ENCODE measurements around the gene BBS9. TPM values are rescaled to one million over a fixed set of nuclear protein-coding genes. Genes with fewer than 3 reads are reported as not detected.

BBS9 gene
- total and polyA plus RNA-seq, 4 donors, result 2.3 to 9.5 (median 4.5) TPM

DNA sequence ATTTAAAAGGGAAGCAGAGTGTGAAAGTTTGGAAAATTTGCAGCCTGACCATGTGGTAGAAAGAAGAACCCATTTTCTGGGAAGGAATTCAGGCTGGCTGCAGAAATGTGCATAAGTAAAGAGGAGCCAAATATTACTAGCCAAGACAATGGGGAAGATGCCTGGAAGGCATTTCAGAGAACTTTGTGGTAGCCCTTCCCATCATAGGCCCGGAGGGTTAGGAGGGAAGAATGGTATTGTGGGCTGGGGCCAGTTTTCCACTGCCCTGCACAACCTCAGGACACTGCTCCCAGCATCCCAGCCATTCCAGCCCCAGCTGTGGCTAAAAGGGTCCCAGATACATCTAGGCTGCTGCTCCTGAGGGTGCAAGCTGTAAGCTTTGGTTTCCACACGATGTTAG lies 497.5 kb downstream of the BBS9 start:
- H3K4me1 ChIP-seq (ENCODE audit: control insufficient read depth in 4 of 4, insufficient read depth in 4 of 4, low read length in 3 of 4), result no peaks in the 10 kb centered on the region
- WGBS, result 93% methylated on average over 2 of the region's 2 CpGs
- H3K9me3 ChIP-seq (ENCODE audit: control insufficient read depth in 4 of 4, low read length in 3 of 4), result no peaks in the 10 kb centered on the region
- no peaks in the 10 kb centered on the region for H3K36me3 ChIP-seq (ENCODE audit: control insufficient read depth in 4 of 4, insufficient read depth in 3 of 4, low read depth in 1 of 4, low read length in 3 of 4)
- TF ChIP-seq, protein P1, sequence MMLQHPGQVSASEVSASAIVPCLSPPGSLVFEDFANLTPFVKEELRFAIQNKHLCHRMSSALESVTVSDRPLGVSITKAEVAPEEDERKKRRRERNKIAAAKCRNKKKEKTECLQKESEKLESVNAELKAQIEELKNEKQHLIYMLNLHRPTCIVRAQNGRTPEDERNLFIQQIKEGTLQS (IDR thresholded peaks at IDR 0.05), result no peak
- TF ChIP-seq GABPA (IDR thresholded peaks at IDR 0.05 in 1 of 2, conservative IDR thresholded peaks at IDR 0.05 in 1 of 2) (no peak), RXRA (IDR thresholded peaks at IDR 0.05) (no peak), RAD21 (IDR thresholded peaks at IDR 0.05) (no peak), JUND (IDR thresholded peaks at IDR 0.05) (no peak), YY1 (IDR thresholded peaks at IDR 0.05) (no peak)
- TF ChIP-seq, protein P2, sequence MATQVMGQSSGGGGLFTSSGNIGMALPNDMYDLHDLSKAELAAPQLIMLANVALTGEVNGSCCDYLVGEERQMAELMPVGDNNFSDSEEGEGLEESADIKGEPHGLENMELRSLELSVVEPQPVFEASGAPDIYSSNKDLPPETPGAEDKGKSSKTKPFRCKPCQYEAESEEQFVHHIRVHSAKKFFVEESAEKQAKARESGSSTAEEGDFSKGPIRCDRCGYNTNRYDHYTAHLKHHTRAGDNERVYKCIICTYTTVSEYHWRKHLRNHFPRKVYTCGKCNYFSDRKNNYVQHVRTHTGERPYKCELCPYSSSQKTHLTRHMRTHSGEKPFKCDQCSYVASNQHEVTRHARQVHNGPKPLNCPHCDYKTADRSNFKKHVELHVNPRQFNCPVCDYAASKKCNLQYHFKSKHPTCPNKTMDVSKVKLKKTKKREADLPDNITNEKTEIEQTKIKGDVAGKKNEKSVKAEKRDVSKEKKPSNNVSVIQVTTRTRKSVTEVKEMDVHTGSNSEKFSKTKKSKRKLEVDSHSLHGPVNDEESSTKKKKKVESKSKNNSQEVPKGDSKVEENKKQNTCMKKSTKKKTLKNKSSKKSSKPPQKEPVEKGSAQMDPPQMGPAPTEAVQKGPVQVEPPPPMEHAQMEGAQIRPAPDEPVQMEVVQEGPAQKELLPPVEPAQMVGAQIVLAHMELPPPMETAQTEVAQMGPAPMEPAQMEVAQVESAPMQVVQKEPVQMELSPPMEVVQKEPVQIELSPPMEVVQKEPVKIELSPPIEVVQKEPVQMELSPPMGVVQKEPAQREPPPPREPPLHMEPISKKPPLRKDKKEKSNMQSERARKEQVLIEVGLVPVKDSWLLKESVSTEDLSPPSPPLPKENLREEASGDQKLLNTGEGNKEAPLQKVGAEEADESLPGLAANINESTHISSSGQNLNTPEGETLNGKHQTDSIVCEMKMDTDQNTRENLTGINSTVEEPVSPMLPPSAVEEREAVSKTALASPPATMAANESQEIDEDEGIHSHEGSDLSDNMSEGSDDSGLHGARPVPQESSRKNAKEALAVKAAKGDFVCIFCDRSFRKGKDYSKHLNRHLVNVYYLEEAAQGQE (IDR thresholded peaks at IDR 0.05), result no peak
- TF ChIP-seq, protein P3, sequence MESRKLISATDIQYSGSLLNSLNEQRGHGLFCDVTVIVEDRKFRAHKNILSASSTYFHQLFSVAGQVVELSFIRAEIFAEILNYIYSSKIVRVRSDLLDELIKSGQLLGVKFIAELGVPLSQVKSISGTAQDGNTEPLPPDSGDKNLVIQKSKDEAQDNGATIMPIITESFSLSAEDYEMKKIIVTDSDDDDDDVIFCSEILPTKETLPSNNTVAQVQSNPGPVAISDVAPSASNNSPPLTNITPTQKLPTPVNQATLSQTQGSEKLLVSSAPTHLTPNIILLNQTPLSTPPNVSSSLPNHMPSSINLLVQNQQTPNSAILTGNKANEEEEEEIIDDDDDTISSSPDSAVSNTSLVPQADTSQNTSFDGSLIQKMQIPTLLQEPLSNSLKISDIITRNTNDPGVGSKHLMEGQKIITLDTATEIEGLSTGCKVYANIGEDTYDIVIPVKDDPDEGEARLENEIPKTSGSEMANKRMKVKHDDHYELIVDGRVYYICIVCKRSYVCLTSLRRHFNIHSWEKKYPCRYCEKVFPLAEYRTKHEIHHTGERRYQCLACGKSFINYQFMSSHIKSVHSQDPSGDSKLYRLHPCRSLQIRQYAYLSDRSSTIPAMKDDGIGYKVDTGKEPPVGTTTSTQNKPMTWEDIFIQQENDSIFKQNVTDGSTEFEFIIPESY (IDR thresholded peaks at IDR 0.05), result no peak
- no peak overlapping the region for H3K27ac ChIP-seq (ENCODE audit: low read depth in 1 of 2, low read length in 2 of 2)
- H3K9ac ChIP-seq (ENCODE audit: low read depth in 1 of 2, low read length in 2 of 2), result no peak overlapping the region
- H3K4me3 ChIP-seq (ENCODE audit: low read depth in 1 of 3, low read length in 3 of 3), result no peak overlapping the region
- H3K27me3 ChIP-seq (ENCODE audit: control insufficient read depth in 4 of 4, insufficient read depth in 4 of 4, low read length in 3 of 4), result no peaks in the 10 kb centered on the region
- DNase-seq (ENCODE audit: low spot score), result no peak

DNA sequence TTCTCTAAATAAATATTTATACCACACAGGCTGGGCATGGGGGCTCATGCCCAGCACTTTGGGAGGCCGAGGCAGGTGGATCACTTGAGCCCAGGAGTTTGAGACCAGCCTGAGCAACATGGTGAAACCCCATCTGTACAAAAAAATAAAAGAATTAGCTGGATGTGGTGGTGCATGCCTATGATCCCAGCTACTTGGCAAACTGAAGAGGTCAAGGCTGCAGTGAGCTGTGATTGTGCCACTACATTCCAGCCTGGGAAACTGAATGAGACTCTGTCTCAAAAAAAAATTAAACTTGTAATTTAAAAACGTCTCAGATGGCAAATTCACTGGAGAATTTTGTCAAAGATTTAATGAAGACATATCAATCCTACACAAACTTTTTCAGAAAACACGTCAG lies 498.4 kb downstream of the BBS9 start:
- H3K27me3 ChIP-seq (ENCODE audit: control insufficient read depth in 4 of 4, insufficient read depth in 4 of 4, low read length in 3 of 4), result no peaks in the 10 kb centered on the region
- H3K36me3 ChIP-seq (ENCODE audit: control insufficient read depth in 4 of 4, insufficient read depth in 3 of 4, low read depth in 1 of 4, low read length in 3 of 4), result no peaks in the 10 kb centered on the region
- no peaks in the 10 kb centered on the region for H3K4me1 ChIP-seq (ENCODE audit: control insufficient read depth in 4 of 4, insufficient read depth in 4 of 4, low read length in 3 of 4)
- TF ChIP-seq TAF1 (conservative IDR thresholded peaks at IDR 0.05) (no peak), NR2F2 (IDR thresholded peaks at IDR 0.05) (no peak), RAD21 (IDR thresholded peaks at IDR 0.05) (no peak), FOXA2 (IDR thresholded peaks at IDR 0.05) (no peak), EGR1 (IDR thresholded peaks at IDR 0.05; ENCODE audit: low read depth in 2 of 2) (no peak)
- TF ChIP-seq, protein P4, sequence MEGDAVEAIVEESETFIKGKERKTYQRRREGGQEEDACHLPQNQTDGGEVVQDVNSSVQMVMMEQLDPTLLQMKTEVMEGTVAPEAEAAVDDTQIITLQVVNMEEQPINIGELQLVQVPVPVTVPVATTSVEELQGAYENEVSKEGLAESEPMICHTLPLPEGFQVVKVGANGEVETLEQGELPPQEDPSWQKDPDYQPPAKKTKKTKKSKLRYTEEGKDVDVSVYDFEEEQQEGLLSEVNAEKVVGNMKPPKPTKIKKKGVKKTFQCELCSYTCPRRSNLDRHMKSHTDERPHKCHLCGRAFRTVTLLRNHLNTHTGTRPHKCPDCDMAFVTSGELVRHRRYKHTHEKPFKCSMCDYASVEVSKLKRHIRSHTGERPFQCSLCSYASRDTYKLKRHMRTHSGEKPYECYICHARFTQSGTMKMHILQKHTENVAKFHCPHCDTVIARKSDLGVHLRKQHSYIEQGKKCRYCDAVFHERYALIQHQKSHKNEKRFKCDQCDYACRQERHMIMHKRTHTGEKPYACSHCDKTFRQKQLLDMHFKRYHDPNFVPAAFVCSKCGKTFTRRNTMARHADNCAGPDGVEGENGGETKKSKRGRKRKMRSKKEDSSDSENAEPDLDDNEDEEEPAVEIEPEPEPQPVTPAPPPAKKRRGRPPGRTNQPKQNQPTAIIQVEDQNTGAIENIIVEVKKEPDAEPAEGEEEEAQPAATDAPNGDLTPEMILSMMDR (IDR thresholded peaks at IDR 0.05; ENCODE audit: low read depth, low read length, missing input control), result no peak
- TF ChIP-seq, protein P2 (IDR thresholded peaks at IDR 0.05), result no peak
- H3K27ac ChIP-seq (ENCODE audit: low read depth in 1 of 2, low read length in 2 of 2), result no peak overlapping the region
- WGBS, result 82% methylated on average over 3 of the region's 3 CpGs
- H3K9ac ChIP-seq (ENCODE audit: low read depth in 1 of 2, low read length in 2 of 2), result no peak overlapping the region
- DNase-seq (ENCODE audit: low spot score), result no peak
- no peak overlapping the region for H3K4me3 ChIP-seq (ENCODE audit: low read depth in 1 of 3, low read length in 3 of 3)
- H3K9me3 ChIP-seq (ENCODE audit: control insufficient read depth in 4 of 4, low read length in 3 of 4), result no peaks in the 10 kb centered on the region
